ENCODE measurements around the gene ISM1.

The ISM1 gene

GRCh38 chr20:13348311-13349234 lies 127.5 kb downstream of the ISM1 start:
- DNase-seq (ENCODE audit: low spot score), result no peak

GRCh38 chr20:13349235-13349604 lies 128.1 kb downstream of the ISM1 start:
- no peak for DNase-seq (ENCODE audit: low spot score)
